ENCODE measurements around the gene IFNA2.
"Not testable (repeated sequence)": the region's sequence is repeated elsewhere in the genome, so short reads cannot be mapped to it uniquely, and the experiment has no call there.

Gene IFNA2

DNA sequence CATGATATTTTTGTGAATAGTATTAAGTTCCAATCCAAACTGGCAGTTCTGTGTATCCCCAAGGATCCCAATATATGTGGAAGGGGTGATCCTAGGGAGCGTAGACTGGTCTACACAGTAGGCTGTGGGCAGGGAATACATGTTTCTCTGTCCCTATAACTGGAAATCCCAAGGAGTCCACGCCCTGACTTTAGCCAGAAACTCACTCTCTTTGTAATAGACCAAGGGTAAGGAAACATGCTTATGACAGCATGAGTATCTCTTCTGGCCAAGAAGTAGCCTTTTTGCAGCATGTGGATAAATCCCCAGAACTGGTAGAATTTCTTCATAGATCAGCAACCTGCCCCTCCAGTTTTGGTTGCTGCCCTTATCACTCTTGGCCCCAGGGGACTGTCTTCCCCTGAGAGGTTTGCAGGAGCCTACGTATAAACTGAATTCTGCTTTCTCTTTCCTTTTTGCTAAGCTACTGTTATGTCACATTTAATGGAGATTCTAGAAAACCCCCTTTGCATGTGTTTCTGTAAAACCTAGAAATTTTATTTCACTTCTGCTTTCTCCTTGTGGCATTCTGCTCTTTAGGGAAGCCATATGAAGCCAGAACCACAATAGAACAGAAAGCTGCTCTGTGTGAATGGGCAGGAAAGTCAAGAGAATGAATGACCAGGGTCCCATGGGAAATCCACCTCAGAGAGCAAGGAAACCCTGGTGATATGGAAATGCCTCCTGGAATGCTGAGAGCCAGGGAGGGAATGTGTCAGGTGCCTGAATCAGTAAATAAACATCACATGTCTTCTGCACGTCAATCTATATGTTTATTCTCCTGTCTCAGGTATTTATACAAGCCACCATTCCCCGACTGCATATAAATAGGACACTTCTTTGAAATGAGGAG is 3.5 kb downstream of the IFNA2 start:
- DNase-seq: no peak

- DNase-seq: not testable (repeated sequence)
These were observed 13.7 kb downstream of the IFNA2 start for GRCh38 chr9:21371467-21371866.

- no peak for DNase-seq
These were observed 17.2 kb downstream of the IFNA2 start, which contains the start of gene IFNA13 for GRCh38 chr9:21367957-21368356. IFNA13 (minus strand) TSS chr9:21368057; CDS start chr9:21368010, 47 bp downstream.

DNA sequence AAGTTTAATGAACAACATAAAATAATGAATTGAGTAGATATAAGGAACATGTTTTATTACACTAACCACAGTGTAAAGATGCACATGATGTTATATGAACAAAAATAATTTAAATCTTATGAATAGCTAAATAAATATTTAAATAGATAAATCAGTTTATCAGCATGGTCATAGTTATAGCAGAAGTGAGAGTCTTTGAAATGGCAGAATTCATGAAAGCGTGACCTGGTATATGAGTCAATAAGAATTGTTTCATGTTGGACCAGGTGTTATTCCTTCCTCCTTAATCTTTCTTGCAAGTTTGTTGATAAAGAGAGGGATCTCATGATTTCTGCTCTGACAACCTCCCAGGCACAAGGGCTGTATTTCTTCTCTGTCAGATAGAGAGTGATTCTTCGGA is 18.0 kb downstream of the IFNA2 start:
- DNase-seq: not testable (repeated sequence)

DNA sequence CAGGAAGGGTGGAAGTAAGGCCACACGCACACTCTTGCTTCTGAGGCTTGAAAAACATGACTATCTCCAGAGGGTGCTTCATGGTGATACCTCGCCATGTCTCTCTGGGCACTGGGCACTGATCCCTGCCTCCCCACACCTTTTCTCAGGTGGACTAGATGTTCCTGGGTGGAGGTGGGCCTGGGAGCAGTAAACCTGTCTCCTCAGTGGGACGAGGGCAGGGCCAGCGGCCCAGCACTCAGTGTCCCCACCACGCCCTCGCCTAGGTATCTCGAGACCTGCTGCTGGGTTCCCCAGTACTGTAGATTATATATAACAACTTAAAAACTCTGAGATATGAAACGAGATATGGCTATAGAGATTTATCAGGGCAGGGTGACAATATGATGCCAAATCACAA is 22.9 kb downstream of the IFNA2 start:
- no peak for DNase-seq

- DNase-seq: no peak
These were observed 27.4 kb downstream of the IFNA2 start for GRCh38 chr9:21357479-21358460.

DNA sequence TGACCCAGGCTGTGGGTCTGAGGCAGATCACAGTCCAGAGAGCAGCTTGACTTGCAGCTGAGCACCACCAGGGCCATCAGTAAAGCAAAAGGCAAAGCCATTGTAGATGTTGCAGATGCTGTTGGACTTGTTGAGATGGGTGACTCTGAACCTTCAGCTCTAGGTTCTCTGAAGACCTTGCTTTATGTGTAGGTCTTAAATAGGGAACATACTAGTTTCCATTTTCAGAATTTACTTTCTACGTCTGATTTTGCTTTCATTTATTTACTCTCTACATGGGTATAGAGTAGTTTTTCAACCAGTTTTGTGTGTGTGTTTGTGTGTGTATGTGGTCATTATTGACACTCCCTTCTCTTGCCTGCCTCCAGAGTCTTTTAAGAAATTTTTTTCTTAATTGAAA is 34.4 kb downstream of the IFNA2 start, which contains the start of gene IFNA6:
Gene IFNA6 (minus strand): TSS at position 101 of the 400 bp plus-strand sequence. CDS start 0 bp downstream, at position 101.
- DNase-seq: no peak

DNA sequence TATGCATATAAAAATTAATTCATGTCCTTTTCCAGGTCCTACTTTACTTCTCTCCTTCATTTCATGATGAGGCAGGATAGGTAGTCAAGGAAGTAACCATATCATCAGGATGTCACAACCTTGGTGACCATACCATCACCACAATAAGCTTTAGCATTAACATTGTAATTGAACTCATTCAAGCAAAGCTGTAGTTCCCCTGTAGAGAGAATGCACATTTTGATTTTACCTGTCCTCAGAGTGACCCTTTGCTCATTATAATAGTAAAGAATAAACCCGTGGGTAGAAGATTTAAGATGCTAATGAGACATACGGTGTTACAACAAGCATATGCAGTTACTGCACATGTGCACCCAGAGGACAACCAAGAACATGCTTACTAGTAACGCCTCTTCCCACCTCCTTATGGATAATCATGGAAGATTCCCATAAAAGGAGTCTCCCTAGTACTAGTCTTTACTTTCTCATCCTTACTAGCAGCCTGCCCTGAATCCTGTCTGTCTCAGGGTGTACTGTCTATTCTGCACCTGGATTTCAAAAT is 36.7 kb downstream of the IFNA2 start:
- DNase-seq: no peak

DNA sequence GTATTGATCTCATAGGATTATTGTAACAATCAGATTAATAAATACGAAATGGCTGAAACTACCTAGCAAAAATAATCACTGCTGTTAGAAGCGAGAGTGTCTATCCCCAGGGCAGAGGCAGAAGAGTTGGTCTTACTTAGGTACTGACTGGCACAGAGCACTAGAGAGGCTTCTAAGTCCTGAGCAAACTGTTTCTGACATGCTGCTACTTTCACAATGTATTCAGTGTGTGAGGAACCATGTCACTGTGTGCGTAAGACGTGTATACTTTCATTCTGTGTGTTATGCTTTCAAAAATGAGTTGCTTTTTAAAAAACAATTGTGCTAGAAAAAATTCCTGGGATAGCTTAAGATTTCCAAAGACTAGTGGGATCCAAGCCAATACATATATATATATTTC is 44.5 kb downstream of the IFNA2 start:
- no peak for DNase-seq

- DNase-seq: no peak
These were observed 48.7 kb downstream of the IFNA2 start for GRCh38 chr9:21336457-21336856.

GRCh38 chr9:21334701-21335632 is 50.2 kb downstream of the IFNA2 start, which contains the start of gene KLHL9:
KLHL9 (minus strand) TSS chr9:21335404; CDS start chr9:21334859, 545 bp downstream.
- DNase-seq: peak; percentile 83

Data from NCI-H1694 (cell line).